GM12865 (cell line): ENCODE results near the gene POLE4.

ENCODE experiments used
- DNase-seq: peaks from one replicate; pipeline ENCODE4 v3.0.0; 2010; ENCODE audit warnings: low read depth
- H3K4me3 ChIP-seq: 2 replicates; pipeline ENCODE4 v1.5.1; 2011; ENCODE audit warnings: mild to moderate bottlenecking, low read depth, low read length, control low read depth
- CTCF ChIP-seq: IDR thresholded peaks from 2 replicates; pipeline ENCODE4 v1.5.1; 2011; ENCODE audit warnings: low read length, control low read depth, low read depth, inconsistent platforms; ENCODE audit not compliant: insufficient read depth; ENCODE audit errors: missing control alignments

POLE4 gene

GRCh38 chr2:74948779-74949178 lies 9.7 kb upstream of the POLE4 start:
- H3K4me3 ChIP-seq = no peak overlapping the region
- no peak for DNase-seq
- no peak for TF ChIP-seq CTCF

- no peak overlapping the region for H3K4me3 ChIP-seq
- no peak for DNase-seq
- TF ChIP-seq CTCF = no peak
Measured at GRCh38 chr2:74951211-74951754, 7.2 kb upstream of the POLE4 start.

GRCh38 chr2:74952575-74952974 lies 5.9 kb upstream of the POLE4 start:
- H3K4me3 ChIP-seq = no peak overlapping the region
- TF ChIP-seq CTCF = no peak
- no peak for DNase-seq

GRCh38 chr2:74953796-74954499 lies 4.5 kb upstream of the POLE4 start:
- TF ChIP-seq CTCF = no peak
- DNase-seq = no peak
- H3K4me3 ChIP-seq = no peak overlapping the region

GRCh38 chr2:74954500-74954874 lies 4.0 kb upstream of the POLE4 start:
- no peak for DNase-seq
- no peak overlapping the region for H3K4me3 ChIP-seq
- no peak for TF ChIP-seq CTCF

- no peak for TF ChIP-seq CTCF
- DNase-seq = no peak
- H3K4me3 ChIP-seq = peak overlapping the region; percentile 69
Measured at GRCh38 chr2:74957886-74958273, 563 bp upstream of the POLE4 start.
